HG02840 (cell line): Measurements from ENCODE around the gene RBMS2.
"Not testable (repeated sequence)": the region's sequence is repeated elsewhere in the genome, so short reads cannot be mapped to it uniquely, and the experiment has no call there.

Source experiments
- ATAC-seq: cut with Tn5 transposase; IDR thresholded peaks from one replicate; pipeline ENCODE4 v1.9.1; 2021; ENCODE audit warnings: mild to moderate bottlenecking, moderate library complexity, moderate number of reproducible peaks; ENCODE audit not compliant: unreplicated experiment, low FRiP score

RBMS2 gene

DNA sequence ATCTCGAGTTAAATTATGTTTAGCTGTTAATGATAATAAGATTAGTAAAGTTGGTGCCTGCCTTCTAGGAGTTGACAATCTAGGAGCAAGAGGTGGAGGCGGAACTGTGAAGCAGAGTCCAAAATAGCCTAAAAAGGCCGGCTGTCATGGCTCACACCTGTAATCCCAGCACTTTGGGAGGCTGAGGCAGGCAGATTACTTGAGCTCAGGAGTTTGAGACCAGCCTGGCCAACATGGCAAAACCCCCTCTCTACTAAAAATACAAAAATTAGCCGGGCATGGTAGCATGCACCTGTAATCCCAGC is 7.7 kb upstream of the RBMS2 start:
- ATAC-seq, result not testable (repeated sequence)

DNA sequence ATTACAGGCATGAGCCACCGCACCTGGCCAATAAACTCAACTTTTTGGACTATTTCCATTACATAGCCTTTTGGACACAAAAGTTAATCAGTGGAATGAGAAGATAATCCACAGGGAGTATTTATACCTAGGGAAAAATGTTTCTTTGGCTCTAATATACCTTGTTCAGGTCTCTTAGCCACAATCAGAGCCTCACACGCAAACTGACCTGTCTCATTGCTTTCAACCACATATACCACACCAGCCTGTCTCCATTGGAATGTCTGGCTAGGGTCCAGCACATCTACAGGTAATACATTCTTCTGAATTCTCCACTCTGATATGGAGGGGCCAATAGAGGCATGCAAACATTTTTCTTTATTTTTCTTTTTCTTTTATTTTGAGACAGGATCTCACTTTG is 3.8 kb upstream of the RBMS2 start:
- ATAC-seq, result no peak

DNA sequence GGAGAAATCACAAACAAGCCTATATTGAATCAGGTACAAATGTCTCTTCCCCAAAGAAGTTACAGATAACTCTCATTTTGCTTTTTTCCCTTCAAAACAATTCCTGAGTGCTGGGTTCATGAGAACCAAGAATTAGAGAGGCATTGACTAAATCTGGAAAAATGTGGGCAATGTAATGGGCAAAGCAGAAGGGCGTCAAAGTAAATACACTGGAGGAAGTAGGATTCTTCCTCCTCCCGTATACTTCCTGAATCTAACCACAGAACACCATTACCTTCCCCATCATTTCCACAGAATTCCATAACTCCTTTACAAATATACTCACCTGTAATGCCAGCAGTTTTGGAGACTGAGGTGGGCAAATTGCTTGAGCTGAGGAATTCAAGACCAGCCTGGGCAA is 3.0 kb upstream of the RBMS2 start:
- no peak for ATAC-seq

DNA sequence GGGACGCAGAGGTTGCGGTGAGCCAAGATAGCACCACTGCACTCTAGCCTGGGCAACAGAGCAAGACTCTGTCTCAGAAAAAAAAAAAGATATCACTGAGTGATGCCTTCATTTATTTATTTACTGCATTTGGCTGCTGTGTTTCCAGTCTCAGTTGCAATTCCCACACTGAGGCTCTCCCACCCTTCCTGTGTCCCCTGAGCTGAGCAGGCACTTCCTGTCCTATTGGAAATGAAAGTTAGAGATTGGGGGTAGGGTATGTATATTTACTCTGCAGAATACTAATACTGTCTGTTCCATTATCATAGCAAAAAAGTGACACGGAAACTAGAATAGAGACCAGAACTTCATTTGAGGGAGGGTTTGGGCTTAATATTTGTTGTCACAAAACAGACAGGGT is 1.6 kb upstream of the RBMS2 start:
- ATAC-seq, result no peak

DNA sequence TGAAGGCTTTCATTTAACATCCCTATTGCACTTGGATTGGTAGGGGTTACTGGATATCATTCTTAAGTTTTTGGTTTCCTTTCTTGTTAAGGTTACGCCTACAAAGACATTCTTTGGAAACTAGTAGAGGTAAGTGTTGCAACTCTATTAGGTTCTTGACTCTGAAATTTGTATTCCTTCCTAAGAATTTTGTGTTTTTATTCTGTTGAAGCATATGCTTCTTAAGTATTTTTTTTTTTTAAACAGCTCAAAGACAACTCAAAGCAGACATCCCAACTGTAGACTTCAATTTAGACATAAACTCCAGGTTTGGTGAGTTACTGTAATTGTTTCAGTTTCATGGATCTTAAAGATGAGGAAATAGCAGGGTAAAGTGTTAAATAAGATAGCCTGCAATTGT is 1.1 kb upstream of the RBMS2 start:
- no peak for ATAC-seq

DNA sequence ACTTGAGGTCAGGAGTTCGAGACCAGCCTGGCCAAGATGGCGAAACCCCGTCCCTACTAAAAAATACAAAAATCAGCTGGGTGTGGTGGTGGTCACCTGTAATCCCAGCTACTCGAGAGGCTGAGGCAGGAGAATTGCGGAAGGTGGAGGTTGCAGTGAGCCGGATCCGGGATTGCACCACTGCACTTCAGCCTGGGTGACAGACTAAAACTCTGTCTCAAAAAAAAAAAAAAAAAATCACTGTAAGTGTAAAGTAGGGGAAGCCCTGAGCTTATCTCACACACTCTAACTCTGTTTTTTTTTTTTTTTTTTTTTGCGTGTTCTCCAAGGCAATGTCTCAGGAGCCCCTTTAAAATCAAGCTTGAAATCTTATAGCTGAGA is 421 bp upstream of the RBMS2 start:
- ATAC-seq, result no peak

DNA sequence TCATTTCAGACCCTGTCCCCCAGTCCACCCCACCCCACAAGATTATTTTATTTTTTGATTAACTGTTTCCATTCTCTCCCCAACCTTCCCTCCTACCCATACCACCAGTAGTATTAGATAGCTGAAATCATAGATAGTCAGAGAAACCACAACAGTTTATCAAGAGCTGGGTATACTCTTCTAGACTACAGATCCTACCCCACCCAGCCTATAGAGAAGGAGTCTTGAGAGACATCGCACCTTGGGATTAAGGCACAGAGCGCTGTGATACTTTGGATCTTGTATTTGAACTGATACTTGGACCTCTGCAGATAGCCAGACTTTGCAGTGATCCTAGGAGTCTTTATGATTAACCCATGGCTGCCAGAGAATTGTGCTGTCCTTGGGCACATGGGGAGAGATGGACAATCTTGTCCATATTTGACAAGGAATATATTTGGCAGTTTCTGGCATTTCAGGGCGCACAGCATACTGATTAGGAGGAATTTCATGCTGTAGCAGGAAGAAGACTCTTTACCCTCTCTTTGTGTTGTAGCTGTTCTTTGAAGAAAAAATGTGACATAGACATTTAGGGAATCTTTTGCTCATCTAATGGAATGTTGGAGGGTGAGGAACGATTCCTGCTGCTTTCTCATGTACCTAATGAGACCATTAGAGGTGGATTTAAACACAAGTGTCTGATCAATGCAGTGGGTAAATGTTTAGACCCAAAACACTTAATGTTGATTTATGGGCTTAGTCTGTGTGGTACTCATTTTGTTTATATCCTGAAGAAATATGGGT is 982 bp downstream of the RBMS2 start:
- no peak for ATAC-seq

DNA sequence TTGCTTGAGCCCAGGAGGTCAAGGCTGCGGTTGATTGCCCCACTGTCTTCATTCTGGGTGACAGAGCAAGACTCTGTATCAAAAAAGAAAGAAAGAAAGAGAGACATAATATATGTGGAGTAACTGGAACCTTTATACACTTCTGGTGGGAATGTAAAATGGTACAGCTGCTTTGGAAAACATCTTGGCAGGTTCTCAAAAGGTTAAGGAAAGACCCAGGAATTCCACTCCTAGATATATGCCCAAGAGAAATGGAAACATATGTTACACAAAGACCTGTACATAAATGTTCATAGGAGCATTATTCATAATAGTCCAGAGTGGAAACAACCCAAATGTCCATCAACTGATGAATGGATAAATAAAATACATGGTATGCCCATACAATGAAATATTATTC is 7.2 kb downstream of the RBMS2 start:
- ATAC-seq, result no peak

DNA sequence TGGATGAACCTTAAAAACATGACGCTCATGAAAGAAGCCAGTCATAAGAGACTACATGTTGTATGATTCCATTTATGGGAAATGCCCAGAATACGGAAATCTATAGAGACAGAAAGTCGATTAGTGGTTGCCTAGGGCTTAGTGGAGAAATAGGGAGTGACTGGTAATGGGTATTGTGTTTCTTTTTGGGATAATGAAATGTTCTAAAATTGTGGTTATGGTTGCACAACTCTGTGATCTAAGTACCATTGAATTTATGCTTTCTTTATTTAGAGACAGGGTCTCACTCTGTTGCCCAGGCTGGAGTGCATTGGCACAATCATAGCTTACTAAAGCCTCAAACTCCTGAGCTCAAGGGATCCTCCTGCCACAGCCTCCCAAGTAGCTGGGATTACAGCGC is 8.0 kb downstream of the RBMS2 start:
- no peak for ATAC-seq

DNA sequence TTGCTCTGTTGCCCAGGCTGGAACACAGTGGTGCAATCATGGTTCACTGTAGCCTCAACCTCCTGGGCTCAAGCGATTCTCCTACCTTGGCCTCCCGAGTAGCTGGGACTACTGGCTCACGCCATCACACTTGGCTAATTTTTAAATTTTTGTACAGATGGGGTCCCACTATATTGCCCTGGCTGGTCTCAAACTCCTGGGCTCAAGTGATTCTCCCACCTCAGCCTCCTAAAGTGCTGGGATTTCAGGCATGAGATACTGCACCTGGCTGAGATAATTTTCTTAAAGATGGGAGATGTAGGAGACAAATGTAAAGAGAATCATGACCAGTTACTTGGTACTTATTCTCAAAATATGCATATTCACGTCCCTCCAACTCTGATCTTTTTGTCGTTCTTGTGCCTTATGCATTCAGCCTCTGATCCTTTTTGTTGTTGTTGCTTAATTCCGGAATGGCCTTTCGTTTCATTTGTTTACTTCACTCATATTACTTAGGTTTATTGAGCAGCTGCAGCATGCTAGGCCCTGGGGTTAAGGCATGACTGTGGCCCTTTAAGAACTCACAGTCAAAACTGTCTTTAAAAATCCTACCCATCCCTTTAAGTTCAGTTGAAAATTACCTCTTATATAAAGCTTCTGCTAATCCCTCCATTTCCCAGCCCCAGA is 8.9 kb downstream of the RBMS2 start:
- no peak for ATAC-seq

DNA sequence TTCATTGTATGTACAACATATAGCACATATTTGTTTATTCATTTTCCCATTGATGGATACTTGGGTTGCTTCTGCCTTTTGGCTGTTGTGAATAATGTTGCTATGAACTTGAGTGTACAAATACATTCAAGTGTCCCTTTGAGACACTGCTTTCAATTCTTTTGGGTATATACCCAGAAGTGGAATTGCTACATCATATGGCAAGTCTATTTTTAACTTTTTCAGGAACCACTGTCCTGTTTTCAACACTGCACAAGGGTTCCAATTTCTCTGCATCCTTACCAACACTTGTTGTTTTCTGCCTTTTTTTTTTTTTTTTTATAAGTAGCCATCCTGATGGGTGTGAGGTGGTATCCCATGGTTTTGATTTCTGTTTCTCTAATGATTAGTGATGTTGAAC is 15.9 kb downstream of the RBMS2 start:
- no peak for ATAC-seq

DNA sequence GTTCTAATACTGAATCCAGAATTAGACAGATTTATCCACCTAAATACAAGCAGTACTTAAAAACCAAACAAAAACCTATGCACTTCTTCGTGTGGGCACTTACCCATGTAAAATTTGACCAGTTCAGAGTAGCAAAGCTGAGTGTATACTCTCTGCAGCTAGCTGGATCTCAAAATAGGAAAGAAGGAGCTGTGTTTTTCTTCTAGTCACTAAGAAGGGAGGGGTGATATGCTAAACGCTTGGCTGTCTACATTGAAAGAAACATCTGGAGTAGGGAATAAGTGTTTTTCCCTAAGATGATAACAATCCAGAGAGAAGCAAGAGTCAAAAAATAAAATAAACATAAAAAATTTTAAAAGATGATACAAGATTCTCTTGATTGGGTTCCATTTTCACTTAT is 20.0 kb downstream of the RBMS2 start:
- ATAC-seq, result no peak

DNA sequence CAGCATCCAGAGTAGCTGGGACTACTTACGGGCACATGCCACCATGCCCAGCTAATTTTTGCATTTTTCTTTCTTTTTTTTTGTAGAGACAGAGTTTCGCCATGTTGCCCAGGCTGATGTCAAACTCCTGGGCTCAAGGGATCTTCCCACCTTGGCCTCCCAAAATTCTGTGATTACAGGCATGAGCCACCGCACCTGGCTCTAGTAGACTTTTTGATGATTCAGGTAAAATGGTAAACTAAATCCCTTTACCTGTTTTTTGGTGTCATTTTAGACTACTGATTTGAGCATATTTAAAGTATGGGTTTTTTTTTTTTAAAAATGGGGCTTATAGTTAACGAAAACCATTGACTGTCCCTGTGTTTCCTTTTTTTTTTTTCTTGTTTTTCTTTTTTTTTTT is 20.5 kb downstream of the RBMS2 start:
- no peak for ATAC-seq

DNA sequence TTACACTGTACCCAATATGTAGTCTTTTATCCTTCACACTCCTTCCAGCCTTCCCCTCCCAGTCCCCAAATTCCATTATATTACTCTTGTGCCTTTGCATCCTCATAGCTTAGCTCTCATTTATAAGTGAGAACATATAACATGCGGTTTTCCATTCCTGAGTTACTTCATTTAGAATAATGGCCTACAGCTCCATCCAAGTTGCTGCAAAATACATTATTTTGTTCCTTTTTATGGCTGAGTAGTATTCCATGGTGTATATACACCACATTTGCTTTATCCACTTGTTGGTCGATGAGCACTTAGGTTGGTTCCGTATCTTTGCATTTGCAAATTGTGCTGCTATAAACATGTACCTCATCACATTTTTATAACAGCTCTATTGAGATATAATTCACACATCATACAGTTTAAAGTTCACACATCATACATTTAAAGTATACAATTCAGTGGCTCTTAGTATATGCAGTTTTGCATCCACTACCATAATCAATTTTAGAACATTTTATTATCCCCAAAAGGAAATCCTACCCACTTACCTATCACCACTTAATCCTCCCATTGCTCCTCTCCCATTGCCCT is 23.5 kb downstream of the RBMS2 start:
- ATAC-seq, result no peak

DNA sequence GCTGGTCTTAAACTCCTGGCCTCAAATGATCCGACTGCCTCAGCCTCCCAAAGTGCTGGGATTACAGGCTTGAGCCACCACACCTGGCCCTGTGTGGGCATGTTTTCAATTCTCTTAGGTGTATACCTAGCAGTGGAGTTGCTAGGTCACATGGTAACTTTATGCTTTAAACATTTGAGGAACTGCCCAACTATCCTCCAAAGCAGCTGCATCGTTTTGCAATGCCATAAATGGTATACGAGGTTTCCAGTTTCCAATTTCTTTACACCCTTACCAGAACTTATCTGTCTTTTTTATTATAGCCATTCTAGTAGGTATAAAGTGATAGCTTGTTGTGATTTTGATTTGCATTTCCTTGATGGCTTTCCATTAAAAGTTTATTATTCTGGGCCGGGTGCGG is 25.1 kb downstream of the RBMS2 start:
- no peak for ATAC-seq

DNA sequence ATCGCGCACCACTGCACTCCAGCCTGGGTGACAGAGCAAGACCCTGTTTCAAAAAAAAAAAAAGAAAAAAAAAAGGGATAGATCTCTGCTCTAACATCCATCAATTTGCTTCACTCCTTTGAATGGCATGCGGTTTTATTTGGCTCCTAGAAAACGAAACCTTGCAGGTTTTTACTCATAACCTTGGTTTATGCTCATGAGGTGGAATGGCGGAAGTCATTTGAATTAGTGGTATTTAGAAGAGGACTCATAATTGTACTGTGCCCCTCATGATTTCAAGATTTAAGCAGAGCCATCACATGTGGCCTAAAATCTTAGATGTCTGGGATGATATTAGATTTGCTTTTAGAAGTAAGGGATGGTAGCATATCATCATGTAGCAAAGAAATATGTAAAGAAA is 29.4 kb downstream of the RBMS2 start:
- no peak for ATAC-seq

DNA sequence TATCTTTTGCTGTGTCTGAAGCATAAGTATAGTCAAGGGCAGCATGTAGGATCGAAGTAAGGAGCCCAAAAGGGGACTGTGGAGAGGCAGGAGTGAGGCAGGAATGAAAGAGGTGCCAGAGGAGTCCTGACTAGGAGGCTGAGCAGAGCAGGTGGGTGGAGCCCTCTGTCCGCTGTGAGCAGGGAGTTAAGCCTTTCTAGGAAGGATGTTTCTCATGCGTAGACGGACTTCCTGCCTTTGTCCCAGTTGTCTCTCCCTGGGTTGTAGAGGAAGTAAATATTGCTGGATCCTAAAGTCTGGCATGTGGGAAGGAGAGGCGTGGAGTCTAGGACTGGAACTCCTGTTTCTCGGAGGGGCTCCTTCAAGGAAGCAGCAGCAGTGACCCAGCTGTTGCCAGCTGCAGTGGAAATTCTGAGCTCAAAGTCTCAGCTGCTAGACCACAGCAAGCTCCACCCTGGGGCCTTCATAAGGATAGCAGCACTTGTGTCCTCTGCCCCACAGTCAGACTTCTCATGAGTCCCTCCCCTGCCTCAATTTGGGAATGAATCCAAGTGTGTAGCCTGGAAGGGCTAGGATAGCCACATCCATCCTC is 44.0 kb downstream of the RBMS2 start:
- no peak for ATAC-seq

DNA sequence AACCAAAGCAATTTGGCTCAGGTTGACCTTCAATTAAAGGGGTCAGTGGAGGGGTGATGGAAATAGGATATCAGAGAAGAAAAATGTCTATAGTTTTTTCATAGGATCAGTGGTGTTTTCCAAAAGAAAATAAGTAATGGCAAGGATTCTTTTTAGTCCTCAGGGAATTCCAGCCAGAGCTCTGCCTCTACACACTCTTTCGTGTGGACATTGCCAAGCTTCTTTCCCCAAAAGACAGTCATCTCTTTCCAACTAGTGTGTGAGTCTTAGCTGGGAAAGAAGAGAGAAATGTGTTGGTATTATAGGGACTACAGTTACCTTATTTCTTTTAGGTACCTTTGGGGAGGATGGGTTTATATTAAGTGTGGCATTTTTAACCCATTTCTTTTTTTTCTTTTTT is 46.5 kb downstream of the RBMS2 start:
- no peak for ATAC-seq

DNA sequence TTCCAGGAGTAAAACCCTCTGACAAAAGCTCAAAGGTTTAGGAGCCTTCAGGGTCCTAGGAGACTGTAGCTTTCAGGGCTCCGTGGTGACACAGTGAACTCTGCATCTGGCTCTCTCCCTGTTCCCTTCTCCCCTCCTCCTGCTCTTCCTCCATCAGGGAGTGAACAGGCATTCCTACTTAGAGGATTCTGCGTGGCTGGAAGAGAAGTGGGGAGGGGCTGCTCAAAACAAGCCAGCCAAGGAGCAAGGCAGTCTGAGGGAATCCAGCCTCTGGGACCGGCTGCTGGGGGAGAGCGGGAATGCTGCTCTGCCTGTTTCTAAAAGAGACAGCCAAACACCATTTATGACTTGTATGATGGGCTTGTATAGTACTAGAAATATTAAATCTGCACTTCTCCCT is 49.5 kb downstream of the RBMS2 start:
- no peak for ATAC-seq

DNA sequence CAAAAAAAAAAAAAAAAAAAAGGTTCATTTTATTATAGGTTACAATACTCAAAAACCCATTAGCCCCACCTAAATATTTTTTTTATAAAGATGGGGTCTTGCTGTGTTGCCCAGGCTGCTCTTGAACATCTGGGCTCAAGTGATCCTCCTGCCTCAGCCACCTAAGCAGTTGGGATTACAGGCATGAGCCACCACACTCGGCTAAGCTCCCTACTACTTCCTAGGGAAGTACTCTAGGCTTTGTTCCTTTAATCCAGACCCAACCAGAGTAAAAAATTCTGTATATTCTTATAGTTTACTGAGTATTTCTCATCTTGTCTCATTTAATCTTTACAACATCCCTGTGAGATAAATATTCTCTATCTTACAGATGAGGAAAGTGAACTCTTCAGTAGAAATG is 50.7 kb downstream of the RBMS2 start:
- no peak for ATAC-seq

DNA sequence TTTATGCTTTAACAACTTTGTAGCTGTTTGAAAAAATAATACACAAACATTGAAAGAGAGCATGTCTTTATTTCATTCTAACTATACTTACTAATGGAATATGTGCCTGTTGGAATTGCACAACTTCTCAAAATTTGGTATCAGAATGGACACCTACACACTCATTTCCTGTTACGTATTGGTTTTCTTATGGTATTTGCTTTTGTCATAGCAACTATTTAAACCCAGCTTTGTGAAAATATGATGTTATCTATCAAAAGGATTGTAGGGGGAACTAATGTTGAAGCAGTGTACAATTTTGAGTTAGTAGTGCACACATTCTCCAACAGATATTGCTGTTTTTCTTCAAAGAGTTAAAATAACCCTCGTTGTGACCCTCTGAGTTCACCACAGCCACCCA is 52.6 kb downstream of the RBMS2 start:
- ATAC-seq, result no peak

DNA sequence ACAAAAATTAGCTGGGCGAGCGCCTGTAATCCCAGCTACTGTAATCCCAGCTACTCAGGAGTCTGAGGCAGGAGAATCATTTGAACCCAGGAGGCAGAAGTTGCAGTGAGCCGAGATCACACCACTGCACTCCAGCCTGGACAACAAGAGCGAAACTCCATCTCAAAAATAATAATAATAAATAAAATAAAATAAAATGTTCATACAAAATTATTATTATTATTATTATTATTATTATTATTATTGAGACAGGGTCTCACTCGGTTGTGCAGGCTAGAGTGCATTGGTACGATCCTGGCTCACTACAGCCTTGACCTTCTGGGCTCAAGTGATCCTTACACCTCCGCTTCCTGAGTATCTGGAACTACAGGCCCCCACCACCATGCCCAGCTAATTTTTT is 55.6 kb downstream of the RBMS2 start:
- not testable (repeated sequence) for ATAC-seq
